Duodenal mucosa (tissue), 2 donors: ENCODE measurements around the gene C5orf58.

Experiments used
- H3K27ac ChIP-seq: one replicate; pipeline ENCODE4 v1.7.0; 2013; ENCODE audit warnings: low read depth, low read length
- H3K27me3 ChIP-seq, 2 donors: one replicate each; pipeline ENCODE4 v1.7.0; 2013; ENCODE audit warnings: low read length in 2 of 2, control low read depth in 1 of 2; ENCODE audit not compliant: insufficient read depth in 2 of 2, control insufficient read depth in 1 of 2
- H3K36me3 ChIP-seq, 2 donors: one replicate each; pipeline ENCODE4 v1.7.0; 2013; ENCODE audit warnings: low read length in 2 of 2, control low read depth in 1 of 2; ENCODE audit not compliant: insufficient read depth in 2 of 2, control insufficient read depth in 1 of 2
- H3K4me1 ChIP-seq, 2 donors: one replicate each; pipeline ENCODE4 v1.7.0; 2013; ENCODE audit warnings: low read length in 2 of 2, control low read depth in 1 of 2; ENCODE audit not compliant: insufficient read depth in 2 of 2, control insufficient read depth in 1 of 2
- H3K4me3 ChIP-seq, 2 donors: one replicate each; pipeline ENCODE4 v1.7.0; 2013; ENCODE audit warnings: low read length in 2 of 2, low read depth in 1 of 2
- H3K9ac ChIP-seq, 2 donors: one replicate each; pipeline ENCODE4 v1.7.0; 2013; ENCODE audit warnings: low read length in 2 of 2, low read depth in 1 of 2
- H3K9me3 ChIP-seq, 2 donors: one replicate each; pipeline ENCODE4 v1.7.0; 2013; ENCODE audit warnings: low read length in 2 of 2, control low read depth in 1 of 2; ENCODE audit not compliant: control insufficient read depth in 1 of 2

C5orf58 gene

DNA sequence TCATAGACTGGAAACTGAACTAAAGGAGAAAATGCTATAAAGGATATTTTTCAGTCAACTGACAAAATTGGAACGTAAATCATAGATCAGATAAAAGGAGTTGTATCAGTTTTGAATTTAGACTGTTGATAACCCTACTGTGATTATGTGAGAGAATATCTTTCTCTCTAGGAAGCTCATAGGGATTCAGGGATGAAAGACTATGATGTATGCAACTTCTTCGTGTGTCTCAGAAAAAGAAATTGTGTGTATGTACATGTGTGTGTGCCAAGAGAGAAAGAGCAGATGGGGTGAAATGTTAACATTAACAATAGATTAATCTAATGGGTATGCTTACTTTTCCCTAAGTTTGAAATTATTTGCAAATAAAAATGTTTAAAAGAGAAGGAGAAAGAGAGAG, 30.7 kb upstream of the C5orf58 start:
- H3K9ac ChIP-seq, result no peak overlapping the region
- H3K36me3 ChIP-seq, result no peaks in the 10 kb centered on the region
- no peaks in the 10 kb centered on the region for H3K27me3 ChIP-seq

DNA sequence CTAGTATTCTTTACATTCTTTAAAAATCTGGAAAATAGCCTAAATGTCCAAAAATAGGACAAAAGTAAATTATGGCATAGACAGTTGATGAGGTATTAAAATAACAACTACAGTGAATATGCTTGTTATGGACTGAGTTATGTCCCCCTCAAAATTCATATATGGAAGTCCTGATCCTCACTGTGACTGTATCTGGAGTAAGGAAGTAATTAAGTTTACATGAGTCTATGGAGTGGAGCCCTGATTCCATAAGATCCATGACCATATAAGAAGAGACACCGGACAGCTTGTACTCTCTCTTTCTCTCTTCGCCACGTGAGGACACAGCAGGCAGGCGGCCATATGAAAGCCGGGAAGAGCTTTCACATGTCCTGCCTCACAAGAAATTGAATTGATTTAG, 28.6 kb upstream of the C5orf58 start:
- Histone ChIP-seq H3K27me3 (peaks cover 0 to 3% of the 10 kb centered on the region in 2 donors), H3K9ac (no peak overlapping the region), H3K9me3 (no peaks in the 10 kb centered on the region), H3K4me1 (no peaks in the 10 kb centered on the region), H3K36me3 (no peaks in the 10 kb centered on the region), H3K4me3 (no peak overlapping the region), H3K27ac (no peak overlapping the region)

More for the DNA sequence above, 30.7 kb upstream of the C5orf58 start:
- Histone ChIP-seq H3K9me3 (no peaks in the 10 kb centered on the region), H3K4me1 (no peaks in the 10 kb centered on the region), H3K4me3 (no peak overlapping the region), H3K27ac (no peak overlapping the region)

DNA sequence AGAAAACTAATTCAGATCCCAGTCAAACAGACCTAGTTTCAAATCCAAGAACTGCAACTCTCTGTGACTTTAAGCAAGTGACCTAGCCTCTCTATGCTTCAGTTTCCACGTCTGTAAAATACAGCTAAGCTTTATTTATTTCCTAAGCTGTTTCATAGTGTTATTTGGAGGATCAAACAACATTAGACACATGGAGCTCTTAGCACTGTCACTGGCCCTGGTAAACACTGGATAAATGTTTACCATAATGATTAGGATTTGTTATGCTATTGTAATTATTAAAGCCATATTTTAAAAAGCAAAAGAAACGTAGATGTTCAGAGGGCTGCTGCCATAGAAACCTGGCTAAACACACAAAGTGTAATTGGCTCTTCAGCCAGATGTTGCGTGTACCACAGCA, 26.6 kb upstream of the C5orf58 start:
- no peak overlapping the region for H3K9ac ChIP-seq
- H3K4me3 ChIP-seq, result no peak overlapping the region
- H3K9me3 ChIP-seq, result no peaks in the 10 kb centered on the region
- peaks cover 0 to 3% of the 10 kb centered on the region in 2 donors for H3K27me3 ChIP-seq
- no peak overlapping the region for H3K27ac ChIP-seq
- no peaks in the 10 kb centered on the region for H3K36me3 ChIP-seq
- H3K4me1 ChIP-seq, result no peaks in the 10 kb centered on the region

DNA sequence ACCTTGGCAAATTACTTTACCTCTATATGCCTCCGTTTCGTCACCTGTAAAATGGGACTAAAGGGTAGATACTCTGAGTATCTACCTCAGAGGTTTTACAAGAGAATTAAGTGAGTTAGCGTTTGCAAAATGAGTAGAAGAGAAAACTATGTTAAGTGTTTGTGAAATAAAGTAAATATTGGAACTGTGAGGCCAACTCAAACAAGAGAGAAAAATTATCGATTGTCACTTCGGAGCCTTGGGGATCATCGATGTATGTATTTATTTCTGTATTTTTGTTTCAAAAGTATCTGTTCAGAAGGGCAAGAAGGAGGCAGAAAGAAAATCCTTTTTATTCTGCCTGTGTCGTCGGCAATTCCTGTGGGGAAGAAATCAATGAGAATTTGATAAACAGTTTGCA, 25.8 kb upstream of the C5orf58 start:
- Histone ChIP-seq H3K9ac (no peak overlapping the region), H3K9me3 (no peaks in the 10 kb centered on the region), H3K27me3 (peaks cover 0 to 3% of the 10 kb centered on the region in 2 donors)

DNA sequence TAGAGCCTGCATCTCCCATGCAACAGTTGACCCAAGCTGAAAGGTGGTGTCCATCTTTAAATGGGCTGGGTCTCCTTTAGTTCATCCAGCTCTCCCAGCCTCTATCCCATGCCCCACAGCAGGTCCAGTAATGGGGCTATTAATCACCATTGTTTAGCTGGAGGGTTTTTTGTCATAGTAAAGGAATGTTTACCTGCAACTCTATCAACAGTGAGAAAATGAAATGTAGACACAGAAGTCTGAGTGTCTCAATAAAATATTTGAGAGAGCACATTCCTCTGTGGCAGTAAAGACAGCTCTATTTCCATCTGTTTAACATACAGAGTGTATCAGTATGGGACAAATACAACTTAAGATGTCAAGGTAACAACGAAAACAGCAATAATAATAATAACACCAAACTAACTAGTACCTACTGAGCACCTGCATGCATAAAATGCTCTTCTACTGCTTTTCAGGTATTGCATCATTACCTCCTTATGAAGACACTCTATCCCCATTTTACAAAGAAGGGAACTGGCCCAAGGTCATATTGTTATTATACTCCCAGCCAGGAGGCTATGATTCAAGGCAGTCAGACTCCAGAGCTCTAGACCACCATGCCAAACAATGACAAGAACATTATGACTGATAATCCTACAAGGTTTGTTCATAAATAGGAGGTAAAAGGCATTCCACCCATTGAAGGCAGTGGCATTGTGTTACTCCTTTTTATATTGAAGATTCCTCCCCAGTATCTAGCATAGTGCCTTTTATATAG, 21.0 kb upstream of the C5orf58 start:
- no peak overlapping the region for H3K4me3 ChIP-seq
- no peaks in the 10 kb centered on the region for H3K4me1 ChIP-seq
- H3K36me3 ChIP-seq, result no peaks in the 10 kb centered on the region
- H3K27ac ChIP-seq, result no peak overlapping the region
- peaks cover 0 to 3% of the 10 kb centered on the region in 2 donors for H3K27me3 ChIP-seq
- no peak overlapping the region for H3K9ac ChIP-seq
- H3K9me3 ChIP-seq, result no peaks in the 10 kb centered on the region

More for the DNA sequence above, 25.8 kb upstream of the C5orf58 start:
- no peaks in the 10 kb centered on the region for H3K36me3 ChIP-seq
- no peak overlapping the region for H3K4me3 ChIP-seq
- H3K4me1 ChIP-seq, result no peaks in the 10 kb centered on the region
- H3K27ac ChIP-seq, result no peak overlapping the region

DNA sequence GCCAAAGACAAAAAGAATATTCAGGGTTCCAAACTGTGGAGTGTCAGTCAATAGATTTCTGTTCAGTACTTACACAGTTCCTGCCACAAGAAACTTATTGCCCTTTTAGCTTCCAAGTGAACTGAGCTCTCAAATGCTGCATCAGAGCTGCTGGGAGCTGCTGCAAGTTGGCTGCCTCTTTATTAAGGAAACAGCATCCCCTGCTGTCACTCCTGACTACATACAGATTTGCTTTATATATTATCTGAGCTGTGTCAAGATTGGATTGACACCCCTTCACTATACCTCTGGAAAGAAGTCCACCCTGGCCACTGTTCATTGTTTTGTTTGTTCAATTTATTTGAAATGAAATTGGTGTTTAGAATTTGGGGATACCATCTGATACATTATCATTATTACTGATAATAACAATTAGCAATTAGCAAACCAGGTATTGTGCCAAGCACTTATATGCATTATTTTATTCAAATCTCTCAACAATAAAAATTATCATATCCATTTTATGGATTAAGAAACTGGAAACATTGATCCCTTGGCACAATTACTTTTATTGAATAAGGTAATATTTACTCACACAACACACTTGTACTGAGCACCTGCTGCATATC, 16.4 kb upstream of the C5orf58 start:
- H3K27me3 ChIP-seq, result no peaks in the 10 kb centered on the region
- H3K27ac ChIP-seq, result no peak overlapping the region
- H3K4me1 ChIP-seq, result no peaks in the 10 kb centered on the region
- no peaks in the 10 kb centered on the region for H3K9me3 ChIP-seq
- H3K9ac ChIP-seq, result no peak overlapping the region
- H3K36me3 ChIP-seq, result no peaks in the 10 kb centered on the region
- no peak overlapping the region for H3K4me3 ChIP-seq

DNA sequence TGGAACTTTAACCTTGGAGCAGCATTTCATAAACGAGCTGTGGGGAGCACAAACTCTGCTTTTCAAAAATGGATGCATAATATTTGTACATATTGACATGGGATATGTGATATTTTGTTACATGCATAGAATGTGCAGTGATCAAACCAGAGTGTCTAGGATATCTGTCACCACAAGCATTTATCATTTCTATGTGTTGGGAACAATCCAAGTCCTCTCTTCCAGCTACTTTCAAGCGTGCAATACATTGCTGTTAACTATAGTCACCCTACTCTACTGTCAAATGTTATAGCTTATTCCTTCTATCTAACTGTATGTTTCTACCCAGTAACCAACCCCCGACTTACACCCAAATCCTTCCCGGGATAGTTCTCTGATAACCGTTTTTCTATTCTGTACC, 15.0 kb upstream of the C5orf58 start:
- H3K4me3 ChIP-seq, result no peak overlapping the region
- no peak overlapping the region for H3K9ac ChIP-seq
- peaks cover 0 to 2% of the 10 kb centered on the region in 2 donors for H3K4me1 ChIP-seq
- H3K9me3 ChIP-seq, result no peaks in the 10 kb centered on the region
- no peaks in the 10 kb centered on the region for H3K36me3 ChIP-seq
- no peak overlapping the region for H3K27ac ChIP-seq
- no peaks in the 10 kb centered on the region for H3K27me3 ChIP-seq

DNA sequence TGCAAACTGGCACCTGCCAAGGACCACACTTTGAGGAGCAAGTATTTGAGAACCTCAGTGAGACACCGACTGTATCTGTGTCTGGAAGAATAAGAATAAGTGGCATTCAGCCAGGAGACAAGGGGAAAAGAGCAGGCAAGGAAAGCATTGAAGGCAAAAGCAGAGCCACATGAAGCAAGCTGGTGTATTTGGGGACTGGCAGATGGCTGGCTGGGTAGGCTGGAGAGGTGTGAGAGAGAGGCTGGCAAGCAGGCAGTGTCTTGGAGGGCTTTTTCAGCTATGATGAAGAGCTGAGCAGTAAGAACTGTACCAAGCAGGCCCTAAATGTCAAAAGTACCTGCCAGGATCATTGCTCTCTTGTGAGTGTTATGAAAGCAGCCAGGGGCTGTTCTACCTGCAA, 14.1 kb upstream of the C5orf58 start:
- peaks cover 0 to 3% of the 10 kb centered on the region in 2 donors for H3K4me1 ChIP-seq
- H3K27me3 ChIP-seq, result no peaks in the 10 kb centered on the region
- no peaks in the 10 kb centered on the region for H3K36me3 ChIP-seq
- no peaks in the 10 kb centered on the region for H3K9me3 ChIP-seq
- H3K9ac ChIP-seq, result no peak overlapping the region
- no peak overlapping the region for H3K27ac ChIP-seq
- H3K4me3 ChIP-seq, result no peak overlapping the region

DNA sequence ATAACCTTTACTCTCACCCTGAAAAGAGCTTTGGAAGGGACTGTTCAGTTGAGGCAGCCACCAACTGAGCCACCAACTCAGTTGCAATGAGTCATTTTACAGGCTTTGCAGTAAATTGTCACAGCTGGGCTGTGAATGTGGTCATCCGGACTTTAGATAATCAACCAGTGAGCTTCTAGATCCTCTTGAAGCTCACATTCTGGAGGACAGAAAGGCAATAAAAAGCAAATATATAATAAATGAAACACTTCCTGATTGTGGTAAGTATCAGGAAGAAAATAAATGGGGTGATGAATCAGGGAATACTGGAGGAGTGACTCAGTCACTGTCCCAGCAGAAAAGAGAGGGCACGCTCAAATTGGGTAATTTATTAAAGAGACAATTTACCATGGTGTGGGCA, 13.2 kb upstream of the C5orf58 start:
- Histone ChIP-seq H3K9me3 (no peaks in the 10 kb centered on the region), H3K4me1 (peaks cover 0 to 3% of the 10 kb centered on the region in 2 donors), H3K36me3 (no peaks in the 10 kb centered on the region), H3K9ac (no peak overlapping the region), H3K4me3 (no peak overlapping the region), H3K27me3 (no peaks in the 10 kb centered on the region), H3K27ac (no peak overlapping the region)

DNA sequence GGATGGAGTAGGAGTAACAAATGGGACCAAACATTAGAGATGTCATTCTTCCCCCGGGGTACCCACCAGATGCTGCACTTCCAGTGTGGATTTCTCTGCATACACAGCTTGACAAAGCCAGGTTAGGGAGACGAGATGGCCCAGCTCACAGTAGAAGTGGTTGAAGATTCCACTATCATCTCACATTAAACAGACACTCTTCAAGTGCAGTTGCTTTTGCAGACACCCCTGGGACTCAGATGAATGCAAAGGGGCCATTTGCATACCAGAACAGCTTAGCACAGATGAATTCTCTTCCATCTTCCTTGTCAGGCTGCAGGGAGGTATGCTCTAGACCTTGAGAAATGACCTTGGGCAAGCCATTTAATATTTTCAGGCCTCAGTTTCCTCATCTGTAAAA, 12.6 kb upstream of the C5orf58 start:
- Histone ChIP-seq H3K4me1 (peaks cover 0 to 3% of the 10 kb centered on the region in 2 donors), H3K9ac (no peak overlapping the region), H3K9me3 (no peaks in the 10 kb centered on the region), H3K4me3 (no peak overlapping the region), H3K36me3 (no peaks in the 10 kb centered on the region), H3K27me3 (no peaks in the 10 kb centered on the region), H3K27ac (no peak overlapping the region)
